ENCODE data around the gene PHRF1. TPM values are rescaled to one million over a fixed set of nuclear protein-coding genes. Genes with fewer than 3 reads are reported as not detected.

PHRF1 gene, protein sequence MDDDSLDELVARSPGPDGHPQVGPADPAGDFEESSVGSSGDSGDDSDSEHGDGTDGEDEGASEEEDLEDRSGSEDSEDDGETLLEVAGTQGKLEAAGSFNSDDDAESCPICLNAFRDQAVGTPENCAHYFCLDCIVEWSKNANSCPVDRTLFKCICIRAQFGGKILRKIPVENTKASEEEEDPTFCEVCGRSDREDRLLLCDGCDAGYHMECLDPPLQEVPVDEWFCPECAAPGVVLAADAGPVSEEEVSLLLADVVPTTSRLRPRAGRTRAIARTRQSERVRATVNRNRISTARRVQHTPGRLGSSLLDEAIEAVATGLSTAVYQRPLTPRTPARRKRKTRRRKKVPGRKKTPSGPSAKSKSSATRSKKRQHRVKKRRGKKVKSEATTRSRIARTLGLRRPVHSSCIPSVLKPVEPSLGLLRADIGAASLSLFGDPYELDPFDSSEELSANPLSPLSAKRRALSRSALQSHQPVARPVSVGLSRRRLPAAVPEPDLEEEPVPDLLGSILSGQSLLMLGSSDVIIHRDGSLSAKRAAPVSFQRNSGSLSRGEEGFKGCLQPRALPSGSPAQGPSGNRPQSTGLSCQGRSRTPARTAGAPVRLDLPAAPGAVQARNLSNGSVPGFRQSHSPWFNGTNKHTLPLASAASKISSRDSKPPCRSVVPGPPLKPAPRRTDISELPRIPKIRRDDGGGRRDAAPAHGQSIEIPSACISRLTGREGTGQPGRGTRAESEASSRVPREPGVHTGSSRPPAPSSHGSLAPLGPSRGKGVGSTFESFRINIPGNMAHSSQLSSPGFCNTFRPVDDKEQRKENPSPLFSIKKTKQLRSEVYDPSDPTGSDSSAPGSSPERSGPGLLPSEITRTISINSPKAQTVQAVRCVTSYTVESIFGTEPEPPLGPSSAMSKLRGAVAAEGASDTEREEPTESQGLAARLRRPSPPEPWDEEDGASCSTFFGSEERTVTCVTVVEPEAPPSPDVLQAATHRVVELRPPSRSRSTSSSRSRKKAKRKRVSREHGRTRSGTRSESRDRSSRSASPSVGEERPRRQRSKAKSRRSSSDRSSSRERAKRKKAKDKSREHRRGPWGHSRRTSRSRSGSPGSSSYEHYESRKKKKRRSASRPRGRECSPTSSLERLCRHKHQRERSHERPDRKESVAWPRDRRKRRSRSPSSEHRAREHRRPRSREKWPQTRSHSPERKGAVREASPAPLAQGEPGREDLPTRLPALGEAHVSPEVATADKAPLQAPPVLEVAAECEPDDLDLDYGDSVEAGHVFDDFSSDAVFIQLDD (N-terminal part only)
- polyA plus RNA-seq (8.5 and 12.1 TPM in 2 replicates), polyA minus RNA-seq (38.0 and 49.2 TPM in 2 replicates)

DNA sequence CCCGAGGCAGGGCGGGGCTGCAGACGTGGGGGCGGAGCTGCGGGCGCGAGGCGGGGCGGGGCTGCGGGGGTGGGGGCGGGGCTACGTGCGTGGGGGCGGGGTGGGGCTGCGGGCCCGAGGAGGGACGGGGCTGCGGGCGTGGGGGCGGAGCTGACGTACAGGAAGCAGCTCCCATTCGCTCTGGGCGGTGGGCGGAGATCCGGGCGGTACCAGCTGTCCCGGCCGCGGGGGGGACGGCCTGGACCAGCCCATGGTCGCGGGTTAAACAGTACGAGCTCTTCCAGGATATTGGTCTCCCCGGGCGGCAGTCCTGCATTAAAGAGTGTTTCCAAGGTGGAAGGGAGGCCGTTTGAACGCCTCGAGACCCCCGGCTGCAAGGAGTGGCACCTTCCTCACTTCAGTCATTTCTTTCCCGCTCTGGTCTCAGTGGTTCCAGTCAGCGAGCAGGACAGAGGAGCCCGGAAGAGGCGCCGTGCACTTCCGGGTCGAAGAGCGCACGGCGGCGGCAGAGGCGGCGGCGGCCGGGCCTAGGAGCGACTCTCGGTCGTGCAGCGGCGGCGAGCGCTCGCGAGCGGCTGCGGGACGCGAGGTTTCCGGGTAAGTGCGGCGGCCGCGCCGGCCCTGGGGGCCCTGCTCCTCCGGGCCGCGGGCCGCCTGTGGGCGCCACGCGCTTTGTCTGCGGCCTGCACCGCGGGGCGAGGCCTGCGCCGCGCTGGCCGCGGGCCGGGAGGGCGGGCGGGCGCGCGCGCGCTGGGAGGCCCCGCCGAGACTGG is at the start of gene PHRF1:
Gene PHRF1, plus strand, starts transcription at position 475 of the 773 bp plus-strand sequence. CDS start 5,043 bp downstream, outside the sequence.
- H3K79me2 ChIP-seq (replicated peaks; ENCODE audit: insufficient read depth, low read length), result peaks cover 39% of the 10 kb centered on the region
- peak within 1 kb of the TSS; percentile 95 for H2AFZ ChIP-seq (ENCODE audit: low read depth, low read length)
- H3K27ac ChIP-seq (ENCODE audit: low read length), result peak within 1 kb of the TSS; percentile 90
- H4K20me1 ChIP-seq (ENCODE audit: insufficient read depth), result peaks cover 16% of the 10 kb centered on the region
- no peaks in the 10 kb centered on the region for H3K36me3 ChIP-seq (ENCODE audit: insufficient read depth, low read length)
- peak within 1 kb of the TSS; percentile 93 for H3K9ac ChIP-seq (ENCODE audit: low read length)
- H3K9me3 ChIP-seq (ENCODE audit: low read length), result no peaks in the 10 kb centered on the region
- H3K9me2 ChIP-seq (ENCODE audit: insufficient read depth, low read length), result no peaks in the 10 kb centered on the region
- peak within 1 kb of the TSS; percentile 68 for H3K4me2 ChIP-seq (ENCODE audit: low read length)
- H3K4me3 ChIP-seq (ENCODE audit: low read length), result peak within 1 kb of the TSS; percentile 97
- no peaks in the 10 kb centered on the region for H3K27me3 ChIP-seq (ENCODE audit: insufficient read depth, low read depth, low read length)
- H3F3A ChIP-seq (ENCODE audit: insufficient read depth, low read length, poor library complexity, severe bottlenecking), result no peaks in the 10 kb centered on the region
- TF ChIP-seq POLR2AphosphoS5 (IDR thresholded peaks at IDR 0.05) (peak; percentile 87), MXI1 (conservative IDR thresholded peaks at IDR 0.05; ENCODE audit: poor library complexity, severe bottlenecking) (peak; percentile 77), SMC3 (conservative IDR thresholded peaks at IDR 0.05; ENCODE audit: poor library complexity) (peak; percentile 22), EP300 (conservative IDR thresholded peaks at IDR 0.05; ENCODE audit: poor library complexity, severe bottlenecking) (peak; percentile 60), TAF1 (IDR thresholded peaks at IDR 0.05; ENCODE audit: low read depth) (peak; percentile 87), RAD21 (conservative IDR thresholded peaks at IDR 0.05) (no peak), EZH2 (IDR thresholded peaks at IDR 0.05; ENCODE audit: borderline replicate concordance, insufficient read depth, low read length, poor library complexity, severe bottlenecking) (no peak)
- TF ChIP-seq, protein P1, sequence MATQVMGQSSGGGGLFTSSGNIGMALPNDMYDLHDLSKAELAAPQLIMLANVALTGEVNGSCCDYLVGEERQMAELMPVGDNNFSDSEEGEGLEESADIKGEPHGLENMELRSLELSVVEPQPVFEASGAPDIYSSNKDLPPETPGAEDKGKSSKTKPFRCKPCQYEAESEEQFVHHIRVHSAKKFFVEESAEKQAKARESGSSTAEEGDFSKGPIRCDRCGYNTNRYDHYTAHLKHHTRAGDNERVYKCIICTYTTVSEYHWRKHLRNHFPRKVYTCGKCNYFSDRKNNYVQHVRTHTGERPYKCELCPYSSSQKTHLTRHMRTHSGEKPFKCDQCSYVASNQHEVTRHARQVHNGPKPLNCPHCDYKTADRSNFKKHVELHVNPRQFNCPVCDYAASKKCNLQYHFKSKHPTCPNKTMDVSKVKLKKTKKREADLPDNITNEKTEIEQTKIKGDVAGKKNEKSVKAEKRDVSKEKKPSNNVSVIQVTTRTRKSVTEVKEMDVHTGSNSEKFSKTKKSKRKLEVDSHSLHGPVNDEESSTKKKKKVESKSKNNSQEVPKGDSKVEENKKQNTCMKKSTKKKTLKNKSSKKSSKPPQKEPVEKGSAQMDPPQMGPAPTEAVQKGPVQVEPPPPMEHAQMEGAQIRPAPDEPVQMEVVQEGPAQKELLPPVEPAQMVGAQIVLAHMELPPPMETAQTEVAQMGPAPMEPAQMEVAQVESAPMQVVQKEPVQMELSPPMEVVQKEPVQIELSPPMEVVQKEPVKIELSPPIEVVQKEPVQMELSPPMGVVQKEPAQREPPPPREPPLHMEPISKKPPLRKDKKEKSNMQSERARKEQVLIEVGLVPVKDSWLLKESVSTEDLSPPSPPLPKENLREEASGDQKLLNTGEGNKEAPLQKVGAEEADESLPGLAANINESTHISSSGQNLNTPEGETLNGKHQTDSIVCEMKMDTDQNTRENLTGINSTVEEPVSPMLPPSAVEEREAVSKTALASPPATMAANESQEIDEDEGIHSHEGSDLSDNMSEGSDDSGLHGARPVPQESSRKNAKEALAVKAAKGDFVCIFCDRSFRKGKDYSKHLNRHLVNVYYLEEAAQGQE (IDR thresholded peaks at IDR 0.05; ENCODE audit: borderline replicate concordance), result peak; percentile 84
- TF ChIP-seq, protein P2, sequence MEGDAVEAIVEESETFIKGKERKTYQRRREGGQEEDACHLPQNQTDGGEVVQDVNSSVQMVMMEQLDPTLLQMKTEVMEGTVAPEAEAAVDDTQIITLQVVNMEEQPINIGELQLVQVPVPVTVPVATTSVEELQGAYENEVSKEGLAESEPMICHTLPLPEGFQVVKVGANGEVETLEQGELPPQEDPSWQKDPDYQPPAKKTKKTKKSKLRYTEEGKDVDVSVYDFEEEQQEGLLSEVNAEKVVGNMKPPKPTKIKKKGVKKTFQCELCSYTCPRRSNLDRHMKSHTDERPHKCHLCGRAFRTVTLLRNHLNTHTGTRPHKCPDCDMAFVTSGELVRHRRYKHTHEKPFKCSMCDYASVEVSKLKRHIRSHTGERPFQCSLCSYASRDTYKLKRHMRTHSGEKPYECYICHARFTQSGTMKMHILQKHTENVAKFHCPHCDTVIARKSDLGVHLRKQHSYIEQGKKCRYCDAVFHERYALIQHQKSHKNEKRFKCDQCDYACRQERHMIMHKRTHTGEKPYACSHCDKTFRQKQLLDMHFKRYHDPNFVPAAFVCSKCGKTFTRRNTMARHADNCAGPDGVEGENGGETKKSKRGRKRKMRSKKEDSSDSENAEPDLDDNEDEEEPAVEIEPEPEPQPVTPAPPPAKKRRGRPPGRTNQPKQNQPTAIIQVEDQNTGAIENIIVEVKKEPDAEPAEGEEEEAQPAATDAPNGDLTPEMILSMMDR (IDR thresholded peaks at IDR 0.05; ENCODE audit: poor library complexity, severe bottlenecking), result peak; percentile 34
